HG03095 (cell line): Measurements from ENCODE around the gene IL16.
A peak's percentile ranks its signal among the peaks of the same experiment; 100 is the strongest.

Source experiments
- ATAC-seq: cut with Tn5 transposase; IDR thresholded peaks from one replicate; pipeline ENCODE4 v1.9.1; 2021; ENCODE audit warnings: moderate library complexity; ENCODE audit not compliant: unreplicated experiment

The IL16 gene

DNA sequence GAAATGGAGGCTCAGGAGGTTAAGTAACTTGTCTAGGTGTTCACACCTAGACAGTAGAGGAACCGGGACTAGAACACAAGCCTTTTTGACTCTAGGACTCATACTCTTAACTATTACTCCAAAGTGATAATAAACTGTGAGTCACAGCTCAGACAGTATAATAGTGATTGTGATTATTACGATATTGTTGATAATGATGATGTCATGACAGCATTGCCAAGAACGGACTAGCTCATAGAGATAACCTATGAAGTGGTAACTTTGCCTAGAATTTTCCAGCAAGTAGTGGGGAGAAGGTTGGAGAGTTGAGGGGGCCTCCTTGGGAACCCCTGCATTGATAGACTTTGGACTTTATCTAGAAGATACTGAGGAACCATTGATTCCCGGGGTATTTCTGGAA is 93.2 kb downstream of the IL16 start:
- no peak for ATAC-seq

GRCh38 chr15:81291916-81292522 is 95.3 kb downstream of the IL16 start:
- no peak for ATAC-seq

- peak; percentile 33 for ATAC-seq
Measured at GRCh38 chr15:81292523-81293001, 95.9 kb downstream of the IL16 start.

DNA sequence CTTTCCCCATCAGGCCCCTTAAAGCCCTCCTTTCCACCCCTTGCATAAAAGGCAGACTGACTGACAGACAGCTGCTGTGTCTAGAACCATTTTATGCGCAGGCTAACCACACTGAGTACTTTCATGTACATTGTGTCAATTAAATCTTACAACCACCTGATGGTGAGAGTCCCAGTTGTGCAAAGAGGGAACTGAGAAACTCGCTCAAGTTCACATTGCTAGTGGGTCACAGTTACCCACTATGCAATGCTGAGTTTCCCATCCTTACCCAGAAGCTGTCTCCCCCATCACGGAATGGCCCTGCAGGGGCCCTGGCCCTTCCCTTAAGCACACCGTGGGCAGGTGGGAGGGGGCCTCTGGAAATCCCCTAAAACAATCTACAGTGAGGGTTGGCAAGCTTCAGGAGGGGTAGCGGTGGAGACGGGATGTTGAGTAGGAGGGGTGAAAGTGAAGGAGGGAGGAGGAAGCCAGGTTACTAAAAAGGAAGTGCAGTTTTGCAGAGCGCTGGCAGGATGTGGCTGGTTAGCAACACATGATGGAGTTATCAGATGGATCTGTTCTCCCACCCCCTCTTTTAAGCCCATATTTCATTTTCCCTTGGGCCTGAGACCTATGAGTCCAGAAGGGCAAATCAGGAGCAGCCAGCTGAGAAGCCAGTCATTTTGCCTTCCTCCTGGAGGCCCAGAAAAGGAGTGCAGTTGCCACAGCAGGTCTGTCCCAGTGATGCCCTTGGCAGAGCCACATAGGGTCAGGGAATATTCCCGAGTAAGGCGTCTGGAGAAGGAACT is 97.2 kb downstream of the IL16 start:
- peak; percentile 59 for ATAC-seq

- ATAC-seq, result no peak
Measured at GRCh38 chr15:81294516-81294880, 97.8 kb downstream of the IL16 start.

GRCh38 chr15:81295486-81296121 is 98.9 kb downstream of the IL16 start:
- ATAC-seq, result no peak

GRCh38 chr15:81296186-81296585 is 99.5 kb downstream of the IL16 start:
- ATAC-seq, result no peak

- ATAC-seq, result peak; percentile 33
Measured at GRCh38 chr15:81296673-81297072, 100.0 kb downstream of the IL16 start.

DNA sequence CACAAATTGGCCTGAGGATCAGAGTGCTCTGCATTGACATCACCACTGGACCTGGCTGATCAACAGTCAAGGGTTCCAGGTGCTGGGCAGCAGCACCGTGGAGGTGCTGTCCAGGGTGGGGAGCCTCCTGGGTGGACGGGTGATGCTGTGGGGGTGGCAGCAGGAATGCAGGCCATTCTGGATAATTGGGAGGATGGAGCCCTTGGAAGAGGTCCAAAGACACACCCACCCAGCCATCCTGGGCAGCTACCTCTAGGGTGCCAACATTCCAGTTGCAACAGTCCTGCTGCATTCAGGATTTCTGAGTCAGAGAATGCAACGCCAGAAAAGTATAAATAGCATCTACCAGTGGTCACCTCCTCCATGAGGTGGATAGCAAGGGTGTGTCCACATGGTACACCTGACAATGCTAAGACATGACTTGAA is 100.5 kb downstream of the IL16 start:
- no peak for ATAC-seq

- ATAC-seq, result no peak
Measured at GRCh38 chr15:81297603-81298575, 101.2 kb downstream of the IL16 start.

DNA sequence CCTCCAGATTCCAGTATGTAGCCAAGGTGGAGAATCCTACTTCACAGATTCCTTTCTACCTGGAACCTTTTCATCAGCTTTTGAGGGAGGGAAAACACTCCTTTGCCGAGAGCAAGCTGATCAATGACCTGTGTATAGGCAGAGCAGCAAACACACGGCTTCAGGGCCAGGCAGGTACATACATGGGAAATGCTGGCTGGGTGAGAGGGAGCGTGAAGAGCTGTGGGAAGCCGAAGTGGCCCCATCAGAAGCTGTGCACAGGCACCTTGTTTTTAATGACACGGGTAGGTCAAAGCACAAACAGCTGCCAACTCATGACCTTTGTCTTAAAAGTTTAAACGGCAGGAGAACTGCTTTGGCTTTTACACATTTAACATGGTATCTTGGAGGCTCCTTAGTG is 101.9 kb downstream of the IL16 start:
- no peak for ATAC-seq

DNA sequence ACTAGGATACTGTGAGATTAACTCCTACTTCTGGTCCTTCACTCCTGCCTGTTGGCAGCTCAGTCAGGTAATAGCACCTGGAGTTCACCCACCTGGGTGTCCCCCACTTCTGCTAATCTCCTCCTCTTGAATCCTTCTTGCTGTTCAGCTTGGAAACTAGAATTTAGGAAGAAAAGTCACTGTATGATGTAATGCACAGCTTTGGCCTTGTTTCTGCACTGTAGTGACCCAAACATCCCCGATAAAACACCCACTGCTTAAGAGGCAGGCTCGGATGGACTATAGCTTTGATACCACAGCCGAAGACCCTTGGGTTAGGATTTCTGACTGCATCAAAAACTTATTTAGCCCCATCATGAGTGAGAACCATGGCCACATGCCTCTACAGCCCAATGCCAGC is 102.5 kb downstream of the IL16 start:
- no peak for ATAC-seq

- ATAC-seq, result no peak
Measured at GRCh38 chr15:81299630-81300273, 103.1 kb downstream of the IL16 start.

DNA sequence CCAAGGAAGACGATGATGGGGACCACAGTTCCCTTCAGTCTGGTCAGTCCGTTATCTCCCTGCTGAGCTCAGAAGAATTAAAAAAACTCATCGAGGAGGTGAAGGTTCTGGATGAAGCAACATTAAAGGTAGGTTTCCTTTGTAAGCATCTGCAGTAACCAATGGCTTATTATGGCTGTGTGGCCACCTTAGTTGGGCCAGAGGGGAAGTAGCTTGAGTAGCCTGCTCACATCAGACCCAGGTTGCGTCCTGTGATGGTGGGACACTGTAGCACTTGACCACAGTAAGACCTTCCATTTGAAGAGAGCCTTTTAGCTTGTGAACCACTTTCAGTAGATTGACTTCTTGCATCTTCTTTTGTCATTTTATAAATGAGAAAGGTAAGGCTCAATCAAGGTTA is 104.7 kb downstream of the IL16 start:
- peak; percentile 17 for ATAC-seq

- peak; percentile 77 for ATAC-seq
Measured at GRCh38 chr15:81301815-81302399, 105.2 kb downstream of the IL16 start.

- ATAC-seq, result no peak
Measured at GRCh38 chr15:81302701-81303109, 106.0 kb downstream of the IL16 start.

DNA sequence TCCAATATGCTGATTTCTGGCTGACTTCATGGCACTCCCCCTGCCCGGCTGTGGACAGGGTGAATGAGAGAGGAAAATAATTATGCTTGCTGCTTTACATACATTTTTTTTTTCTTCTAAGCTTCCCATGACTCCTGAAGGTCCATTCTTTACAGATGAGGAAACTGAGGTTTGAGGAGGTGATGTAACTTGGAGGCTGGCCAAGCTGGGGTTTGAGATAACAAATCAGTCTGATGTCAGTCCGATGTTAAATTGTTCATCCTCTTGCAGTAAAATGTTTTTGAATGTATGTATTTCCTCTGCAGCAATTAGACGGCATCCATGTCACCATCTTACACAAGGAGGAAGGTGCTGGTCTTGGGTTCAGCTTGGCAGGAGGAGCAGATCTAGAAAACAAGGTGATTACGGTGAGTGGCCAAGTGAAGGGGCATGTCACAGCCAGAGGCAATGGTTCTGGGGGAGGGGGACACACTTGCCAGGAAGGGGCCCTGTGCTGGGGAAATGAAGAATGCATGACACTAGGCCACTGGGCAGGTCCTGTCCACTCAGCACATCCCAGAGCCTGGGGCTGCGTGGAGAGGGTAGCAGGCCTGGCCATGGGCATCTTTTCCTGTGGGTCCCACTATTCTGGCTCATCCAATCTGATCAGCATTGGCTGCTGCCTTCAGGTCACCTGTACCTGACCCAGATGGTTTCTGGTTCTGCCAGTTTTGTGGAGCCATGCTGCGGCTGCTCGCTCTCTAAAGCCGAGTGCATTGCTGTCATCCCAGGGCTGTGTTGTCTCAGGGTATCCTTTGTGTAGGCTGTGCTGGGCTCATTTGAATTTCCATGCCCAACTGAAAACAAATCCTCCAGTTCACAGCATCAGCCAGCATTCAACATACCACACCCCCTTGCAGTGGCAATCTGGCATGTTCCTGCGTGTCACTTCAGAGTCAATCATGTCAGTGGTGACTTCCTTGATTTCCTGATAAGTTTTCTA is 106.9 kb downstream of the IL16 start:
- ATAC-seq, result no peak

DNA sequence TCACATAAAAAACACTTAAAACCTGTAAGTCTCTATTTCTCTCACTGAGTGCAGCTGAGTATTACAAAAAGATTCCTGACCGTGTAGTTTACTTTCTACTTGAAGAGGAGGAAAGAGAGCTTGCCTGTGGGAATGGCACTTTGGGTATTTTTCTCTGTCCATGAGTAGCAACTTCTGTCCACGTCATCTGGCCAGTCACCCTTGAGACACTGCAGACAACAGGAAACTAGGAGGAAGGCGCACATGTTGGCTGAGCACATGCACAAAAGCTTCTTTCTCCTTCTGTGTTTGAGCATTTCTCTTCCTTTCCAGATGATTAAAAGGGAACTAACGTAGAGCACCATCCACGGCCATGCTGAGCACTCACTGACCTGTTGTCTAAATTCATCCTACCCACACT is 107.5 kb downstream of the IL16 start:
- no peak for ATAC-seq

DNA sequence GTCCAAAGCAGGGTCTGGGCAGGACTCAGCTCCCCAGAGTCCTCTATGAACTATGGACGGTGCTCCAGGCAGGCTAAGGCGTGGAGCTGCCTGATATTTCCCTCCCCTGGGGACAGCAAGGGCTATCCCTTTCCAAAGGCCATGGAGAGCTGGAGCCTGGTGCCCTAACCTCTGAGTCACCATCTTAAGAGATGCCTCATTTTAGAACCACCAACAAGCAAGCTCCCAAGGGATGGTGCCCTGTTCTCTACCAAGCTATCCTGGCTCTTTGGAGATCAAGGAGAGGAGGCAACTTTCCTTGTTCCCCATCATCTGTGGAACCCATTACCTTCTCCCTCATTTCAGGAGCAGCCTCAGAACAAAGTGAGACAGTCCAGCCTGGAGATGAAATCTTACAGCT is 111.6 kb downstream of the IL16 start:
- ATAC-seq, result no peak
